ENCODE data around the gene KCTD16. TPM values are rescaled to one million over a fixed set of nuclear protein-coding genes. Genes with fewer than 3 reads are reported as not detected.
A peak's percentile ranks its signal among the peaks of the same experiment; 100 is the strongest.

The KCTD16 gene
- total RNA-seq, 6 experiments from 2014 or later: 1.5 to 3.6 (median 3.0) TPM

DNA sequence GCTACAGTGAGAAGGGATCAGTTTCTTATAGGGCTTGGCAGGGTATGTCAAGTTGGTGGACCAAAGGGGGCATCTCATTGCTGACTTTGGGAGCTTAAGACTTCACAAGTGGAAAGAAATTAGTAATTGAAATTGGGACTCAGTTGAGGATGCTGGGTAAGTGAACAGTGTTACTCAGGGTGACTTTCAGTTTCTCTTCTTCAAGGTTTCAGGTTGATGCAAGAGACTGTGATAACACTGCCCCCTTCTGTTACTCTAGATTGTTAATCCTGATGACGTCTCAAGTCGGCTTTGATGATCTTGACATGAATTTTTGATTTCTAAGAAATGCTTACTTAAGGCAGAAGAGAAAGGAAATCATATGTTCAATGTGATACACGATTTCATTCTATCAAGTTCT lies 21.3 kb downstream of the KCTD16 start:
- Mint-ChIP-seq H3K9me3 (no peaks in the 10 kb centered on the region), H3K4me3 (no peak overlapping the region), H3K27ac (no peak overlapping the region), H3K36me3 (ENCODE audit: low read depth) (no peaks in the 10 kb centered on the region), H3K27me3 (ENCODE audit: insufficient read depth) (no peaks in the 10 kb centered on the region), H3K4me1 (ENCODE audit: low read depth) (peaks cover 11% of the 10 kb centered on the region)
- TF ChIP-seq, protein P1, sequence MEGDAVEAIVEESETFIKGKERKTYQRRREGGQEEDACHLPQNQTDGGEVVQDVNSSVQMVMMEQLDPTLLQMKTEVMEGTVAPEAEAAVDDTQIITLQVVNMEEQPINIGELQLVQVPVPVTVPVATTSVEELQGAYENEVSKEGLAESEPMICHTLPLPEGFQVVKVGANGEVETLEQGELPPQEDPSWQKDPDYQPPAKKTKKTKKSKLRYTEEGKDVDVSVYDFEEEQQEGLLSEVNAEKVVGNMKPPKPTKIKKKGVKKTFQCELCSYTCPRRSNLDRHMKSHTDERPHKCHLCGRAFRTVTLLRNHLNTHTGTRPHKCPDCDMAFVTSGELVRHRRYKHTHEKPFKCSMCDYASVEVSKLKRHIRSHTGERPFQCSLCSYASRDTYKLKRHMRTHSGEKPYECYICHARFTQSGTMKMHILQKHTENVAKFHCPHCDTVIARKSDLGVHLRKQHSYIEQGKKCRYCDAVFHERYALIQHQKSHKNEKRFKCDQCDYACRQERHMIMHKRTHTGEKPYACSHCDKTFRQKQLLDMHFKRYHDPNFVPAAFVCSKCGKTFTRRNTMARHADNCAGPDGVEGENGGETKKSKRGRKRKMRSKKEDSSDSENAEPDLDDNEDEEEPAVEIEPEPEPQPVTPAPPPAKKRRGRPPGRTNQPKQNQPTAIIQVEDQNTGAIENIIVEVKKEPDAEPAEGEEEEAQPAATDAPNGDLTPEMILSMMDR (IDR thresholded peaks at IDR 0.05): peak; percentile 76
- DNase-seq: peak; percentile 68

DNA sequence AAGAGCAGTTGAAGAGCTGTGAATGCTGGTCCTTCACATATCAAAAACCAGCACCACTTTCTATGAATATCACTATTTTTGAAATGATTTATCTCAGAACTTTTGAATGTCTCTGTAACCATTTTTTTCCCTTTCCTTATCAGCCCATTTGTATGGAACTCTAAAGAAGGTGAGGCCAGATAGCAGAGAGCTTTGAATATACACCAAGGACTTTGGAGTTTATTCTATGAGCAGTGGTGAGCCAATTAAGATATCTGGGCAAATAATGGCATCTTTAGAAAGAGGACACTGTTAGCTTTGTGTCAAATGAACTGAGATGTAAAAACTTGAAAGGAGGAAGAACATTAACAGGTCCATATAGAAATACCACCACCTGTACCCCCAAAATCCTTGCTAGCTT lies 22.0 kb downstream of the KCTD16 start:
- H3K27ac Mint-ChIP-seq: no peak overlapping the region
- TF ChIP-seq, protein P1 (IDR thresholded peaks at IDR 0.05): no peak
- peaks cover 12% of the 10 kb centered on the region for H3K4me1 Mint-ChIP-seq (ENCODE audit: low read depth)
- H3K9me3 Mint-ChIP-seq: no peaks in the 10 kb centered on the region
- no peaks in the 10 kb centered on the region for H3K27me3 Mint-ChIP-seq (ENCODE audit: insufficient read depth)
- no peak for DNase-seq
- H3K36me3 Mint-ChIP-seq (ENCODE audit: low read depth): no peaks in the 10 kb centered on the region
- no peak overlapping the region for H3K4me3 Mint-ChIP-seq

DNA sequence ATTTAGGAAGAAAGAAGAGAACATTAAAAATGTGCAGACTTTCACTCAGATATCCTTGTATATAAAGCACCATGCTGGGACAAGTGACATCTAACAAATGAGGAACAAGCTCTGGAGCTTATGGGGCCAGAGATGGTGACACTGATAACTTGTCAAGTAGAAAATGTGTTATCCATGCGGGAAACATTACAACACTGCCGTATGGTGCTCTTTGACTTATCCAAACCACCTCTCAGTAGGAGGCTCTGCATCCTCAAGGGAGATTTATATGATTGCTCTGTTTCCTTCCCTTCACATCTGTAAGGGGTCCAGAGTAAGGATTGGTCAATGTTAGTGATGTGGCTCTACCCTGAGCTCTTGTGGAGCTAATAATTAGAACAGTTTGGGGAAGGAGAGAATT lies 23.5 kb downstream of the KCTD16 start:
- no peaks in the 10 kb centered on the region for H3K27me3 Mint-ChIP-seq (ENCODE audit: insufficient read depth)
- peaks cover 27% of the 10 kb centered on the region for H3K4me1 Mint-ChIP-seq (ENCODE audit: low read depth)
- no peak for DNase-seq
- H3K4me3 Mint-ChIP-seq: no peak overlapping the region
- no peaks in the 10 kb centered on the region for H3K9me3 Mint-ChIP-seq
- H3K27ac Mint-ChIP-seq: no peak overlapping the region
- H3K36me3 Mint-ChIP-seq (ENCODE audit: low read depth): no peaks in the 10 kb centered on the region
- TF ChIP-seq, protein P1 (IDR thresholded peaks at IDR 0.05): no peak

DNA sequence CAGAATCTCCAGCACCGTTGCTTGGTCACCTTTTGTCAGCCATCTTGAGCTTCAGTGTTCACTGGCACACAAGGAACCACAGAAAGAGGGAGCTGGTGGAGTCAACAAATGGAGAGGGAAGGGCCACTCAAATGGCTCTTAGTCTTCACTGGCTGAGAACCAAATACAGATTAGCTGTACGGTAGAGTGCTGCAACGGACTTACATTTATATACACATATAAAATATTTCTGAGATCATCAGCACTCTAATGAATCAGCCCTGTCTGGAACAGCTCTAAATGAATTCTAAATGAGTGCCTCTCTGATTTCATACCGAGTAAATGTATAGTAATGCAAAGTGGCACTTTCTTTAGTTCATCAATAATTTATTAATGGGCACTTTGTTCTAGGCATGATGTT lies 24.8 kb downstream of the KCTD16 start:
- no peak for DNase-seq
- H3K27me3 Mint-ChIP-seq (ENCODE audit: insufficient read depth): no peaks in the 10 kb centered on the region
- H3K4me1 Mint-ChIP-seq (ENCODE audit: low read depth): peaks cover 36% of the 10 kb centered on the region
- H3K4me3 Mint-ChIP-seq: no peak overlapping the region
- TF ChIP-seq, protein P1 (IDR thresholded peaks at IDR 0.05): no peak
- no peaks in the 10 kb centered on the region for H3K36me3 Mint-ChIP-seq (ENCODE audit: low read depth)
- no peak overlapping the region for H3K27ac Mint-ChIP-seq
- no peaks in the 10 kb centered on the region for H3K9me3 Mint-ChIP-seq

DNA sequence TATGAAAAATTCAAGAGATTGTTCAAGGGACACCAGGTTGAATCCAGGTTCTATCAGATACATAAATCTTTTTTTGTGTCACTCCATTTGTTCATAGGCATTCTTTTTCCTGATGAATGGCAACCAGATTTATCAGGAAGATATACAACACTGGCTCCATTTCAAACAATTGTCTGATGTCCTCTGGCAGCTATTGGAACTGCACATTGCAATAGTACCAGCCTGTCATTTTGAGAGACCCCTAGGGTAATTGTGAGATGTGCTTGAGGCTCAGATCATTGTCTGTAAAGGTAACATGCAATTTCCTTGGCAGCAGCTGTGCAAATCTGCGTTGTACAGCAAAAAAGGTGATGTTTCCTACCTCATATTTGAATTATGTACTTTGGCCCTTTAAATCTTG lies 25.9 kb downstream of the KCTD16 start:
- Mint-ChIP-seq H3K4me1 (ENCODE audit: low read depth) (peaks cover 41% of the 10 kb centered on the region), H3K27ac (no peak overlapping the region), H3K4me3 (no peak overlapping the region), H3K27me3 (ENCODE audit: insufficient read depth) (no peaks in the 10 kb centered on the region), H3K36me3 (ENCODE audit: low read depth) (no peaks in the 10 kb centered on the region), H3K9me3 (no peaks in the 10 kb centered on the region)
- TF ChIP-seq, protein P1 (IDR thresholded peaks at IDR 0.05): peak; percentile 55; the same call in 1 of the 2 replicates
- no peak for DNase-seq

DNA sequence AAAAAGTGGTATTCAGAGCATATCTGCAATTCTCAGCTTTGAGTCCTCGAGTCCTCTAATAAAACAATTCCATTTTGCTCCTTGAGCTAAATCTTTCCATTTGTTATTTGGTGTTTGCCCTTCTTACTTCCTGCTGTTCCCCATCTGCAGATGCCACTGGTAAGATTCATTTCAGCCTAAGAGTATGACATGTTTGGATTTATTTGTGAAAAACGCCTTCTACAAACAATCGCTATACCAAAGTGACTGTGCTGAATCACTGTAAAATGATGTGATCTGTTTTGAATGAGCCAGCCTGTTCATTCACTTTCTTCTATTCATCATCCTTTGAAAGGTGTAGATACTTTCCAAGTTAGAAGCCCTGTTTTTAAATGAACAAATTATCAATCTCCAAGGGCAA lies 27.7 kb downstream of the KCTD16 start:
- Mint-ChIP-seq H3K27ac (peak overlapping the region; percentile 65), H3K4me1 (ENCODE audit: low read depth) (peaks cover 47% of the 10 kb centered on the region), H3K36me3 (ENCODE audit: low read depth) (no peaks in the 10 kb centered on the region), H3K9me3 (no peaks in the 10 kb centered on the region), H3K27me3 (ENCODE audit: insufficient read depth) (no peaks in the 10 kb centered on the region), H3K4me3 (peak overlapping the region; percentile 63)
- peak; percentile 52 for DNase-seq
- TF ChIP-seq, protein P1 (IDR thresholded peaks at IDR 0.05): no peak
